Measurements from ENCODE around the gene WWC2.

- TF ChIP-seq POLR2AphosphoS5 (IDR thresholded peaks at IDR 0.05; ENCODE audit: low read depth, low read length) (no peak), CTCF (IDR thresholded peaks at IDR 0.05 in 2 of 3, conservative IDR thresholded peaks at IDR 0.05 in 1 of 3; ENCODE audit: borderline replicate concordance in 1 of 3, insufficient read depth in 1 of 3, low read depth in 2 of 3, low read length in 2 of 3) (no peak), EZH2phosphoT487 (IDR thresholded peaks at IDR 0.05; ENCODE audit: borderline replicate concordance) (no peak), EZH2 (IDR thresholded peaks at IDR 0.05) (no peak), CEBPB (IDR thresholded peaks at IDR 0.05; ENCODE audit: low read depth) (no peak), MAX (IDR thresholded peaks at IDR 0.05) (no peak), ZNF274 (IDR thresholded peaks at IDR 0.05; ENCODE audit: low read depth, low read length) (no peak), POLR2A (IDR thresholded peaks at IDR 0.05; ENCODE audit: borderline replicate concordance, extremely low read depth, insufficient read depth, insufficient read length) (no peak), REST (IDR thresholded peaks at IDR 0.05; ENCODE audit: low read depth) (no peak), EGR1 (IDR thresholded peaks at IDR 0.05; ENCODE audit: low read depth) (no peak), ELF1 (IDR thresholded peaks at IDR 0.05; ENCODE audit: borderline replicate concordance, low read depth) (no peak), ATF3 (IDR thresholded peaks at IDR 0.05) (no peak), RAD21 (IDR thresholded peaks at IDR 0.05; ENCODE audit: low read depth) (no peak)
These were observed 6.0 kb downstream of the WWC2 start for GRCh38 chr4:183105092-183105491.
